NCI-H1092 (cell line): ENCODE measurements around the gene PSAPL1.

ENCODE experiments used
- DNase-seq: peaks from one replicate; lab custom pipeline; 2025; lab: John Stamatoyannopoulos, UW

The PSAPL1 gene

DNA sequence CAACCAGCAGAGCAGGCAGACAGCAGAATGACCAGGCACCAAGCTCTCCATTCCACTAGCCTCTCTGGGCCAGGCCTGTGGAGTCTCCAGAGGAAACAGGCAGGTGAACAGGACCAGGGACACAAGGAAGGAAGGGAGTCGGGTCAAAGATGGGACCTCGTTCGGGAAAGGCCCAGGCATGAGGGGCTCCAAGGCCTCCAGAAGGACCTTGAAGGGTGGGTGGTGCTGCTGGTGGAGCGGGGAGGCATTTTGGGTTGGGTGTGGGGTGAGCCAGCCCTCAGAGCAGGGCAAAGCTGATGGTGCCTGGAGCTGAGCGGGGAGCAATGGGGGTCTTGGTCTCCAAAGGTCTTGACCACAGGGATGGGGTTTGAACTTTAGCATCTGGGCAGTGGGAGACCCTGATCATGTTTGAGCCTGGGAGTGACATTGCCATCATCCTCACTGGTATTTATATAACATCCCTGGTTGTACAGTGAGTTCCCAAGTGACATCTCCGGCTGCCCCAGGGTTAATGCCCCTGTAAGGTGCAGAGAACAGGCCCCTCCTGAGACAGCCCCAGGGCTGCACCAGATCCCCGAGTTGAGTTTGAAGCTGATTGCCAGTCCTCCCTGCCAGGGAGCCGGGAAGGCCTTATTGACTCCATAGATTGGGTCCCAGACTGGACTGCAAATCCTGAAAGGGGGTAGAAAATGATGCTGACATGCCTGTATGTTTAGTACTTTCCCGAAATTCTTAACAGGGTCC is 52.7 kb downstream of the PSAPL1 start:
- DNase-seq: no peak

DNA sequence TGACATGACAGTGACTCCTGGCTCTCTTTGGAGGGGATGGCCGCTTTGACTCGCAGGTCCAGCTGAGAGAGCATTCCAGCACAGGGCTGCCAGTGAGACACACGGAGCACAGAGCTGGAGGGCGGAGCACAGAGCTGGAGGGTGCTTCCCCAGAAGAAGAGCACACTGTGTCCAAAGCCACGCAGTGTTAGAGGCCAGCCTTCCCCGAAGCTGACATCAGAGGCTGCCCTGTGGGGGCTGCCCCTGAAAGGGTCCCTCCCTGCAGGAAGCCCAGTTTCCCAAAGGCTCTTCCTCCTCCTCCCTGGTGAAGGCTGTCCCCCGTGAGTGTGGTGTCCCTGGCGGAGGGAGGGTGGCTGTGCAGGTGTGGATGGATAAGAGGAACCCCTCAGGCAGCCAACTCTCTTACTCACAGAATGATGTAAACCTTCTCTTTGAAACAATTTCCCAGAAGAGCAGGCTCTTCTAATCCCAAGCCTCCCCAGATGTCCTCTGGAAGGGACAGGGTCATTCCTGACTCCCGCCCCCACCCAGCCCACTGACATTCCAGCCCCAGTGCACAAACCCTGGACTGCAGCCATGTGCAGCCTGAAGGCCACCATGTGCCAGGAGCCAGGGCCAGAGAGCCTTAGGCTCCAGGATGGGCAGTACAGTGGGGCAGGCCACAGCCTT is 53.4 kb downstream of the PSAPL1 start:
- DNase-seq: no peak
